Measurements from ENCODE around the gene C6orf163.

- TF ChIP-seq, protein P1, sequence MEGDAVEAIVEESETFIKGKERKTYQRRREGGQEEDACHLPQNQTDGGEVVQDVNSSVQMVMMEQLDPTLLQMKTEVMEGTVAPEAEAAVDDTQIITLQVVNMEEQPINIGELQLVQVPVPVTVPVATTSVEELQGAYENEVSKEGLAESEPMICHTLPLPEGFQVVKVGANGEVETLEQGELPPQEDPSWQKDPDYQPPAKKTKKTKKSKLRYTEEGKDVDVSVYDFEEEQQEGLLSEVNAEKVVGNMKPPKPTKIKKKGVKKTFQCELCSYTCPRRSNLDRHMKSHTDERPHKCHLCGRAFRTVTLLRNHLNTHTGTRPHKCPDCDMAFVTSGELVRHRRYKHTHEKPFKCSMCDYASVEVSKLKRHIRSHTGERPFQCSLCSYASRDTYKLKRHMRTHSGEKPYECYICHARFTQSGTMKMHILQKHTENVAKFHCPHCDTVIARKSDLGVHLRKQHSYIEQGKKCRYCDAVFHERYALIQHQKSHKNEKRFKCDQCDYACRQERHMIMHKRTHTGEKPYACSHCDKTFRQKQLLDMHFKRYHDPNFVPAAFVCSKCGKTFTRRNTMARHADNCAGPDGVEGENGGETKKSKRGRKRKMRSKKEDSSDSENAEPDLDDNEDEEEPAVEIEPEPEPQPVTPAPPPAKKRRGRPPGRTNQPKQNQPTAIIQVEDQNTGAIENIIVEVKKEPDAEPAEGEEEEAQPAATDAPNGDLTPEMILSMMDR (IDR thresholded peaks at IDR 0.05; ENCODE audit: borderline replicate concordance, extremely low read depth, low read length, poor library complexity, severe bottlenecking), result no peak
- no peak for TF ChIP-seq EZH2 (IDR thresholded peaks at IDR 0.05; ENCODE audit: borderline replicate concordance, low read depth, low read length, severe bottlenecking)
Observed at GRCh38 chr6:87356181-87356580, 11.6 kb downstream of the C6orf163 start.
